ENCODE data around the gene RPL36. TPM values are rescaled to one million over a fixed set of nuclear protein-coding genes. Genes with fewer than 3 reads are reported as not detected.

The RPL36 gene
- total and polyA plus RNA-seq, 2 experiments from 2014 or later: 637 to 990 TPM

GRCh38 chr19:5694167-5694955, 4.3 kb downstream of the RPL36 start:
- peaks cover 63% of the 10 kb centered on the region for H4K20me1 ChIP-seq (ENCODE audit: insufficient read depth, poor library complexity, severe bottlenecking)
- WGBS (ENCODE audit: low lambda C conversion rate, missing lambda C conversion rate): 96% methylated on average over 37 of the region's 45 CpGs
- H3K36me3 ChIP-seq (replicated peaks; ENCODE audit: insufficient read depth, low read depth): no peaks in the 10 kb centered on the region

GRCh38 chr19:5694956-5695648, 5.0 kb downstream of the RPL36 start:
- 94% methylated on average over 8 of the region's 8 CpGs for WGBS (ENCODE audit: low lambda C conversion rate, missing lambda C conversion rate)
- no peak overlapping the region for H3K4me2 ChIP-seq
- peaks cover 57% of the 10 kb centered on the region for H3K79me2 ChIP-seq
- H3K9me3 ChIP-seq (ENCODE audit: low read depth): no peaks in the 10 kb centered on the region
- H3K4me3 ChIP-seq: no peak overlapping the region
- TF ChIP-seq EZH2phosphoT487 (IDR thresholded peaks at IDR 0.05; ENCODE audit: low read depth, severe bottlenecking, unreplicated experiment) (no peak), EZH2 (IDR thresholded peaks at IDR 0.05; ENCODE audit: borderline replicate concordance) (no peak), CTCF (IDR thresholded peaks at IDR 0.05; ENCODE audit: poor library complexity) (no peak)
- peaks cover 63% of the 10 kb centered on the region for H4K20me1 ChIP-seq (ENCODE audit: insufficient read depth, poor library complexity, severe bottlenecking)
- H3K9me2 ChIP-seq (replicated peaks; ENCODE audit: insufficient read depth): no peaks in the 10 kb centered on the region
- no peaks in the 10 kb centered on the region for H3K27me3 ChIP-seq
- peak; percentile 3 for DNase-seq (ENCODE audit: low spot score)
- H3K27ac ChIP-seq: no peak overlapping the region
- no peaks in the 10 kb centered on the region for H3K36me3 ChIP-seq (replicated peaks; ENCODE audit: insufficient read depth, low read depth)
- H3K4me1 ChIP-seq (ENCODE audit: insufficient read depth): peaks cover 8% of the 10 kb centered on the region
- no peak overlapping the region for H2AFZ ChIP-seq

More at GRCh38 chr19:5694167-5694955, 4.3 kb downstream of the RPL36 start:
- DNase-seq (ENCODE audit: low spot score): peak; percentile 5
- Histone ChIP-seq H3K79me2 (peaks cover 57% of the 10 kb centered on the region), H3K9me2 (replicated peaks; ENCODE audit: insufficient read depth) (no peaks in the 10 kb centered on the region), H2AFZ (no peak overlapping the region), H3K4me2 (no peak overlapping the region), H3K27me3 (no peaks in the 10 kb centered on the region), H3K4me3 (no peak overlapping the region), H3K4me1 (ENCODE audit: insufficient read depth) (peaks cover 8% of the 10 kb centered on the region), H3K27ac (no peak overlapping the region), H3K9me3 (ENCODE audit: low read depth) (no peaks in the 10 kb centered on the region)
- TF ChIP-seq CTCF (IDR thresholded peaks at IDR 0.05; ENCODE audit: poor library complexity): no peak
- no peak for TF ChIP-seq EZH2 (IDR thresholded peaks at IDR 0.05; ENCODE audit: borderline replicate concordance)
- no peak for TF ChIP-seq EZH2phosphoT487 (IDR thresholded peaks at IDR 0.05; ENCODE audit: low read depth, severe bottlenecking, unreplicated experiment)

GRCh38 chr19:5695649-5696195, 5.6 kb downstream of the RPL36 start:
- Histone ChIP-seq H3K4me3 (no peak overlapping the region), H3K27ac (no peak overlapping the region), H3K36me3 (replicated peaks; ENCODE audit: insufficient read depth, low read depth) (no peaks in the 10 kb centered on the region), H3K4me2 (no peak overlapping the region), H3K4me1 (ENCODE audit: insufficient read depth) (peaks cover 8% of the 10 kb centered on the region), H2AFZ (no peak overlapping the region), H3K9me3 (ENCODE audit: low read depth) (no peaks in the 10 kb centered on the region), H3K27me3 (no peaks in the 10 kb centered on the region), H4K20me1 (ENCODE audit: insufficient read depth, poor library complexity, severe bottlenecking) (peaks cover 59% of the 10 kb centered on the region), H3K79me2 (peaks cover 52% of the 10 kb centered on the region), H3K9me2 (replicated peaks; ENCODE audit: insufficient read depth) (no peaks in the 10 kb centered on the region)
- peak; percentile 8 for DNase-seq (ENCODE audit: low spot score)
- TF ChIP-seq EZH2phosphoT487 (IDR thresholded peaks at IDR 0.05; ENCODE audit: low read depth, severe bottlenecking, unreplicated experiment): no peak
- TF ChIP-seq CTCF (IDR thresholded peaks at IDR 0.05; ENCODE audit: poor library complexity): no peak
- no peak for TF ChIP-seq EZH2 (IDR thresholded peaks at IDR 0.05; ENCODE audit: borderline replicate concordance)
- WGBS (ENCODE audit: low lambda C conversion rate, missing lambda C conversion rate): 86% methylated on average over 15 of the region's 28 CpGs

All from hepatocyte (in vitro differentiated cells).